Measurements from ENCODE around the gene STRN.

DNA sequence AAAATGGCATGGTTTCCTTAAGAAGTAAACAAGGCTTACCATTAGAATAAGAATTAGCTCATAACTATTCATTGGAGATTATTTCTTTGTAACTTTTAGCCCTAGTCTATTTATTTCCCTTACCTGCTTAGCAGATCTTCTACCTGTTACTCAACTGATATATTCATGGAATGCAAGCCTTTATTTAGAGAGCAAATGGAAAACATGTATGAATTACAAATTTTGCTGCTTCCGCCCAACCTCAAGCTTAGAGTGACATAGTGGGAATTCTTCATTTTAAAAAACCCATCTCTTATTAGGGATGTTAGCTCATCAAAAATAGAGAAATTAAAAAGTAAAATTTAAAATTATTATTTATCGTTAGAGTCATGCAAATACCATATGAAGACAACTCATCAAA lies 110.9 kb downstream of the STRN start:
- TF ChIP-seq, protein P1, sequence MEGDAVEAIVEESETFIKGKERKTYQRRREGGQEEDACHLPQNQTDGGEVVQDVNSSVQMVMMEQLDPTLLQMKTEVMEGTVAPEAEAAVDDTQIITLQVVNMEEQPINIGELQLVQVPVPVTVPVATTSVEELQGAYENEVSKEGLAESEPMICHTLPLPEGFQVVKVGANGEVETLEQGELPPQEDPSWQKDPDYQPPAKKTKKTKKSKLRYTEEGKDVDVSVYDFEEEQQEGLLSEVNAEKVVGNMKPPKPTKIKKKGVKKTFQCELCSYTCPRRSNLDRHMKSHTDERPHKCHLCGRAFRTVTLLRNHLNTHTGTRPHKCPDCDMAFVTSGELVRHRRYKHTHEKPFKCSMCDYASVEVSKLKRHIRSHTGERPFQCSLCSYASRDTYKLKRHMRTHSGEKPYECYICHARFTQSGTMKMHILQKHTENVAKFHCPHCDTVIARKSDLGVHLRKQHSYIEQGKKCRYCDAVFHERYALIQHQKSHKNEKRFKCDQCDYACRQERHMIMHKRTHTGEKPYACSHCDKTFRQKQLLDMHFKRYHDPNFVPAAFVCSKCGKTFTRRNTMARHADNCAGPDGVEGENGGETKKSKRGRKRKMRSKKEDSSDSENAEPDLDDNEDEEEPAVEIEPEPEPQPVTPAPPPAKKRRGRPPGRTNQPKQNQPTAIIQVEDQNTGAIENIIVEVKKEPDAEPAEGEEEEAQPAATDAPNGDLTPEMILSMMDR (IDR thresholded peaks at IDR 0.05): no peak
- TF ChIP-seq POLR2AphosphoS5 (IDR thresholded peaks at IDR 0.05): no peak

Data from upper lobe of left lung (tissue), 4 donors.